ENCODE measurements around the gene LRFN4.

The LRFN4 gene

GRCh38 chr11:66894141-66894540, 37.3 kb downstream of the LRFN4 start:
- no peak for DNase-seq

GRCh38 chr11:66901964-66902390, 45.1 kb downstream of the LRFN4 start:
- no peak for DNase-seq

GRCh38 chr11:66902486-66903177, 45.8 kb downstream of the LRFN4 start:
- DNase-seq = no peak

- no peak for DNase-seq
These were observed 47.2 kb downstream of the LRFN4 start for GRCh38 chr11:66904055-66904454.

GRCh38 chr11:66904561-66904960, 47.7 kb downstream of the LRFN4 start:
- DNase-seq = no peak

GRCh38 chr11:66904981-66905521, 48.2 kb downstream of the LRFN4 start:
- DNase-seq = no peak

- DNase-seq = no peak
These were observed 48.8 kb downstream of the LRFN4 start for GRCh38 chr11:66905631-66906030.

- DNase-seq = no peak
These were observed 49.3 kb downstream of the LRFN4 start for GRCh38 chr11:66906061-66906733.

- DNase-seq = no peak
These were observed 51.1 kb downstream of the LRFN4 start for GRCh38 chr11:66907751-66908630.

- DNase-seq = no peak
These were observed 52.3 kb downstream of the LRFN4 start for GRCh38 chr11:66909181-66909580.

- no peak for DNase-seq
These were observed 53.2 kb downstream of the LRFN4 start for GRCh38 chr11:66910016-66910415.
